Tibial nerve (tissue), 3 donors: Measurements from ENCODE around the gene CCDC186.

Source experiments
- POLR2A ChIP-seq, 2 donors: fragments of 450-650 bp; IDR thresholded peaks; one replicate each; pipeline ENCODE4 v1.6.1; 2017; ENCODE audit warnings: antibody characterized with exemption in 2 of 2, mild to moderate bottlenecking in 2 of 2, moderate library complexity in 2 of 2
- TF ChIP-seq, protein P1 (sequence below), 5 experiments: fragments of 200-600 bp in 3 of 5; fragments of 450-650 bp in 2 of 5; sonication (generic) in 3 of 5; IDR thresholded peaks; one replicate each; pipeline ENCODE4 v1.5.1; 2016 to 2019; ENCODE audit warnings: antibody characterized with exemption in 5 of 5, mild to moderate bottlenecking in 3 of 5, moderate library complexity in 2 of 5

DNA sequence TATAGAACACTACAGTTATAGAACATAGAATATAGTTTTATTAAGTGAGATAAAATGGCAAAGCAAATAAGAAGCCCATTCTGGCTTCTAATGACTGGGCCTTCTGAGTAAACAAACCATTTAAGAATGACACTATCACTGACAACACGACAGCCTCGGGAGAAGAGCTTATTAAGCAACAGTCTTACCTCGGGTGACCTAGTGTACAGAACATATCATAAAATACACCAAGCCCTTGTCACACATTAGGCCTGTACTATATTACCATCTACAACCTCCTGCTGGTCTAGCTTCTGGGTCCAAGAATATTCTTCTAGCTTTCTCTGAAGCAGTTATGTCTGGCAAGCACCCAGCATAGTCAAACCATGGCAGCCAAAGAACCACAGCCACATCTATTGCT lies 32.0 kb downstream of the CCDC186 start:
- TF ChIP-seq, protein P1, sequence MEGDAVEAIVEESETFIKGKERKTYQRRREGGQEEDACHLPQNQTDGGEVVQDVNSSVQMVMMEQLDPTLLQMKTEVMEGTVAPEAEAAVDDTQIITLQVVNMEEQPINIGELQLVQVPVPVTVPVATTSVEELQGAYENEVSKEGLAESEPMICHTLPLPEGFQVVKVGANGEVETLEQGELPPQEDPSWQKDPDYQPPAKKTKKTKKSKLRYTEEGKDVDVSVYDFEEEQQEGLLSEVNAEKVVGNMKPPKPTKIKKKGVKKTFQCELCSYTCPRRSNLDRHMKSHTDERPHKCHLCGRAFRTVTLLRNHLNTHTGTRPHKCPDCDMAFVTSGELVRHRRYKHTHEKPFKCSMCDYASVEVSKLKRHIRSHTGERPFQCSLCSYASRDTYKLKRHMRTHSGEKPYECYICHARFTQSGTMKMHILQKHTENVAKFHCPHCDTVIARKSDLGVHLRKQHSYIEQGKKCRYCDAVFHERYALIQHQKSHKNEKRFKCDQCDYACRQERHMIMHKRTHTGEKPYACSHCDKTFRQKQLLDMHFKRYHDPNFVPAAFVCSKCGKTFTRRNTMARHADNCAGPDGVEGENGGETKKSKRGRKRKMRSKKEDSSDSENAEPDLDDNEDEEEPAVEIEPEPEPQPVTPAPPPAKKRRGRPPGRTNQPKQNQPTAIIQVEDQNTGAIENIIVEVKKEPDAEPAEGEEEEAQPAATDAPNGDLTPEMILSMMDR (IDR thresholded peaks at IDR 0.05), result no peak
- TF ChIP-seq POLR2A (IDR thresholded peaks at IDR 0.05), result no peak
